A375 (cell line): ENCODE measurements around the gene SELENBP1. TPM values are rescaled to one million over a fixed set of nuclear protein-coding genes. Genes with fewer than 3 reads are reported as not detected.

Experiments
- total RNA-seq: library from RNA; depleted of rRNA; stranded (reverse); fragments of >200 nt; shearing (Covaris generic); gene quantifications from 2 replicates; pipeline ENCODE4 v1.2.3, GENCODE V29; 2014; rRNA removed

Gene SELENBP1
- not detected in 2 replicates for total RNA-seq

GRCh38 chr1:151372058-151372934 lies at the start of gene SELENBP1:
Gene SELENBP1, minus strand, starts transcription at chr1:151372705. Its CDS starts 64 bp downstream, at chr1:151372641.

GRCh38 chr1:151399324-151400171 lies 27.0 kb upstream of the SELENBP1 start, which contains the start of gene PSMB4:
Gene PSMB4, plus strand, starts transcription at chr1:151399573. Its CDS starts 15 bp downstream, at chr1:151399588.

GRCh38 chr1:151346769-151347522 lies 25.6 kb downstream of the SELENBP1 start, which contains the start of gene RFX5:
Gene RFX5, minus strand, starts transcription at chr1:151347252. Its CDS starts 932 bp downstream, at chr1:151346320.

GRCh38 chr1:151327223-151327902 lies 45.1 kb downstream of the SELENBP1 start, which contains the start of gene PI4KB:
Gene PI4KB, minus strand, starts transcription at chr1:151327416. Its CDS starts 10,935 bp downstream, at chr1:151316481.

Other genes starting within 250 kb of the SELENBP1 start
- 1.1 and 2.3 TPM in 2 replicates for gene SEMA6C, start 226.1 kb downstream of the SELENBP1 start, total RNA-seq
- gene TNFAIP8L2, start 216.1 kb downstream of the SELENBP1 start, total RNA-seq: not detected in 2 replicates
- gene LYSMD1, start 206.8 kb downstream of the SELENBP1 start, total RNA-seq: 13.2 and 15.1 TPM in 2 replicates
- gene SCNM1, start 206.6 kb downstream of the SELENBP1 start, total RNA-seq: 129 and 130 TPM in 2 replicates
- gene TMOD4, start 196.7 kb downstream of the SELENBP1 start, total RNA-seq: 0.38 and 0.40 TPM in 2 replicates
- gene VPS72, start 182.5 kb downstream of the SELENBP1 start, total RNA-seq: 92.9 and 126 TPM in 2 replicates
- 72.2 and 99.9 TPM in 2 replicates for gene PIP5K1A, start 174.2 kb downstream of the SELENBP1 start, total RNA-seq
- gene PSMD4, start 118.0 kb downstream of the SELENBP1 start, total RNA-seq: 491 and 493 TPM in 2 replicates
- 33.5 and 34.2 TPM in 2 replicates for gene ZNF687, start 90.4 kb downstream of the SELENBP1 start, total RNA-seq
- gene PI4KB, start 45.3 kb downstream of the SELENBP1 start, total RNA-seq: 70.3 and 78.9 TPM in 2 replicates
- 99.2 and 108 TPM in 2 replicates for gene RFX5, start 25.5 kb downstream of the SELENBP1 start, total RNA-seq
- 846 and 849 TPM in 2 replicates for gene PSMB4, start 26.9 kb upstream of the SELENBP1 start, total RNA-seq
- gene POGZ, start 86.8 kb upstream of the SELENBP1 start, total RNA-seq: 29.7 and 35.7 TPM in 2 replicates
- gene CGN, start 138.7 kb upstream of the SELENBP1 start, total RNA-seq: 0.88 and 1.0 TPM in 2 replicates
- 33.2 and 34.2 TPM in 2 replicates for gene TUFT1, start 167.6 kb upstream of the SELENBP1 start, total RNA-seq
- 24.4 and 25.7 TPM in 2 replicates for gene SNX27, start 239.3 kb upstream of the SELENBP1 start, total RNA-seq